Right renal pelvis (tissue), 4 donors: ENCODE measurements around the gene WNT3A. TPM values are rescaled to one million over a fixed set of nuclear protein-coding genes. Genes with fewer than 3 reads are reported as not detected.
A peak's percentile ranks its signal among the peaks of the same experiment; 100 is the strongest.

ENCODE experiments used
- DNase-seq, 4 donors: peaks; one replicate each; pipeline ENCODE4 v3.0.0-alpha.2; 2013; ENCODE audit warnings: low read depth in 4 of 4, low spot score in 3 of 4, missing footprints in 1 of 4
- polyA plus RNA-seq, 4 donors: library from polyadenylated mRNA; unstranded; fragments of 120-200 nt; gene quantifications; one replicate each; pipeline ENCODE4 v1.2.1, GENCODE V29; 2013; ENCODE audit not compliant: insufficient read length in 4 of 4

WNT3A gene
- polyA plus RNA-seq, 4 donors = 0.19 to 0.49 (median 0.22) TPM

DNA sequence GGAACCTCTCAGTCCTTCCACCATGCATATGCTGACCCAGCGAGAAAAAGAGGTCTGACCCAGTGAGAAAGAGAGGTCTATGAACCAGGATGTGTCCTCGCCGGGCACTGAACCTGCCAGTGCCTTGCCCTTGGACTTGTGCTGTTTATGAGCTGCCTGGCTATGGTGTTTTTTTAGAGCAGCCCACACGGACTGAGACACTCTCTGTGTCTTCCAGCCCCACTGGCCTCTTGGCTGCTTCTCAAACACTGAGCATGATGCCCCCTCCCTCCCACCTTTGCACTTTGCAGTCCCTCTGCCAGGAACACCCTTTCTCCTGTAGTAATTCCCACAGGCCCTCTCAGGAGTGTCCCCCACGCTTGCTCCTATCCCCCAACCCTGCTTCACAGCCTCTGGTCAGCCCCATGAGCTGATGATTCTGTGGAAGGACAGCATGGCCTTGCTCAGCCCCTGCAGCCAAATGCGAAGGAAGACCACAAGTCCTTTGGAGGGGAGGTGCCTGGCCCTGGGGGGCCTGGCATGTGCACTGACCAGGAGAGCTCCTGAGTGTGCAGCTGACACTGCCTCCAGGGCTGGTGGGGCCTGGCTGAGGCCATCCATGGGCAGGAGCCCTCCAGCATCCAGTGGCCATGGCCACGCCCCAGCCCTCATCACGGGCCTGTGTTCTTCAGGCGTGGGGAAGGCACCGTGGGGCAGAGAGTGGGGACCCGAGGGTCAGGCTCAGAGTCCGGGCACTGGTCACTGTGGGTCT is 23.8 kb downstream of the WNT3A start:
- DNase-seq = no peak

- no peak for DNase-seq
These were observed 24.6 kb downstream of the WNT3A start for GRCh38 chr1:228031276-228031995.

DNA sequence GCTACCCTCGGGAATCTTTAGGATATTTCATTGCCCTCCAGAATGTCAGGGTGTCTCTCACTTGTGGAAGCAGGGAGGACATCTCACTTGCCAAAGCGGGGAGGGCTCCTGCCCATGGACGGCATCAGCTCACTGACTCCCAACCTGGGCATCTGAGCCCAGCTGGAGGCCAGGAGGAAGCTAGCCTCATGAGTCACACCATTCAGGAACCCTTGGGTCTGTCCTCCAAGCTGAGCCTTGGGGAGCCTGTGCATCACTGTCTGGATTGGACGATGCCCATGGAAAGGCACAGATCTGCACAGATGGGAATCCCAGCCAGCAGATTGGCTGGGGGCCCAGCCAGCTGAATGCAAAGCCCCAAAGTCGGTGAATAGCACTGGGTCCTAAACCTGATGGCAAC is 25.2 kb downstream of the WNT3A start:
- no peak for DNase-seq

- DNase-seq = no peak
These were observed 26.6 kb downstream of the WNT3A start for GRCh38 chr1:228033376-228033775.

- no peak for DNase-seq
These were observed 28.4 kb downstream of the WNT3A start for GRCh38 chr1:228034954-228035837.

DNA sequence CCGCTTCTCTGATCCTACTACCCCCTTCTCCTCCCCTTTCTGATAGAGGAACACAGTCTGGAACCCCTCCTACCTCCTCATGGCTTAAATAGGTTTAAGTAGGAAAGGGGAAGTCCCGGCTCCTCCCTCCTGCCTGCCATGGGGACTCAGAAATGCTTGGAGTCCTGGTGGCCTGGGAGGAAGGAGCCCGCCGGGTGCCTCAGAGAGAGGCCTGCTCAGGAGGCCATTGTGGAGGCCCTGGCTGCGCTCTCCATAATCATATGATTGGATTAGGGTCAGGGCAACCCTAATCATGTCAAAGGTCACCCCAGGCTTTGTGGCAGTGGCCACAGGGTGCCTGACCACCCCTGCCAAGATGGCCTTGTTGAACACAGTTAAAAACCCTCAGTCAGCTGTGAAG is 29.0 kb downstream of the WNT3A start:
- no peak for DNase-seq

GRCh38 chr1:228036701-228037231 is 30.0 kb downstream of the WNT3A start:
- no peak for DNase-seq

DNA sequence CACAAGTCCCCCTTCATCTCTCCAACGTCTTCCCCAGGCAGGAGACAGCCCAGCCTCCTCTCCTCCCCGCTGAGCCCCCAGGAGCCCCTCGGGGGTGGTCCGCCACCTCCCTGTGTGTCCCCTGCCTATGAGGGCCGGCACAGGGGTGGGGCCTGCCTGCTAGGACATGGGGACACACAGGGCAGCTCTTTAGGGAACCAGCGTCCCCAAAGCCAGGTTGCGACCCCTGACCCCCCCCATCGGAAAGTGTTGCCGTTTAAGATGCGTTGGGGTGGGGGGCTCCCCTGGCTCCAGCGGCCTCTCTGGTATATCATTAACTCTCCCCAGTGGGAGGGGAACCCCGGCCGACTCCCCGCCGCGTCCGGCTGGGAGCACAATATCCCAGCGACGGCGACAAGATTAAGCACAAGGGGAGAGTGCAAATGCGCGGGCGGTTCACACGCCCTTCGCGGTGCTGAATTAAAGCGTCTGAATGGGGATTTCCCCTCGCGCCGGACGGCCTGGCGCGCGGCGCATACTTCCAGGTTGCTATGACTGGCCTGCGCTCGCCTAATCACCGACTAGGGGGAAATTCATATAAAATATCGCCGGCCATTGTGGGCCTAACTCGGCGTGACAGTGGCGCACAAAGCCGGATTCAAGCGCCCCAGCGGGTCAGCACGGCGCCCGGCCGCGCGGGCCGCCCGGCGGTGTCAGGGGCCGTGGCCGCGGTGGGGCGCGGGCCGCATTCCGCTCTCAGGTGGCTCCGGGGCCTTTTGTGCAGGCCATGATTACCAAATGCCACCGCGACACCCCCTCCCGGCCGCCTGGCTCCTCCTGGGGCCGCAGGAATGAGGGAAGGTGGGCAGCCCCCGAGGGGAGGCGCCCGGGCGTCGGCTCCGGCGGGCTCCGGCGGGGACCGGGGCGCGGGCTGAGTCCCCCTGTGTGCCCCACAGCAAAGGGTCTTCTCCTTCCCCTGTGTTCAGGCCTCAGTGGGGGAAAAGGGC is 30.9 kb downstream of the WNT3A start:
- peak in 1 of 4 donors; percentile 6 for DNase-seq

DNA sequence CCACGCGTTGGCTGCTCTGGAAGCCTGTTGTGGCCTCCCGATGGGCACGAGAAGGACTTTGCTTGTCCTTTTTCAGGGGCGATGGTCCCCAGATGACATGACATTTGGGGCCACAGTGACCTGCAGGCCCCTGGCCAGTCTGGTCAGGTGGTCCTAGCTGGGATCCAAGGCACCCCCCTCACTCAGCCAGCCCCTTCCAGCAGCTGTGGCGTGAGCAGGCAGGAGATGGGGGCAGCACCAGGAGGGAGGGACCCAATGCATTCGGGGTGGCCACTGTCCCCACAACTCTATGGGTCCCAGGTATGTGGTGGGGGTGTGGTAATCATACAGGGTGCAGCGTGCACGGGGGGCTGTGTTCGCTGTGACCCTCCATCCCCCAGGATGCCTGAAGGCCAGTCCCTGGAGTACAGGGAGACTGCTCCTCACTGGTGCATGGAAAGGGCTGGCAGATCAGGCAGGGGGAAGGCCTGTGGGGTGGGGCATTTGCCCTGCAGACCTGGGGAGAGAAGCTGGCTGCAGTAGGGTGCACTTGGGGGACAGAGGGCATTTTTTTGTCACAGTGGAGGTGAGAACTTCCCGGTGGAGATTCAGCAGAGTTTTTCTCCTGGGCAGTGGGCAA is 31.7 kb downstream of the WNT3A start:
- DNase-seq = no peak

- no peak for DNase-seq
These were observed 32.5 kb downstream of the WNT3A start for GRCh38 chr1:228039006-228039903.

DNA sequence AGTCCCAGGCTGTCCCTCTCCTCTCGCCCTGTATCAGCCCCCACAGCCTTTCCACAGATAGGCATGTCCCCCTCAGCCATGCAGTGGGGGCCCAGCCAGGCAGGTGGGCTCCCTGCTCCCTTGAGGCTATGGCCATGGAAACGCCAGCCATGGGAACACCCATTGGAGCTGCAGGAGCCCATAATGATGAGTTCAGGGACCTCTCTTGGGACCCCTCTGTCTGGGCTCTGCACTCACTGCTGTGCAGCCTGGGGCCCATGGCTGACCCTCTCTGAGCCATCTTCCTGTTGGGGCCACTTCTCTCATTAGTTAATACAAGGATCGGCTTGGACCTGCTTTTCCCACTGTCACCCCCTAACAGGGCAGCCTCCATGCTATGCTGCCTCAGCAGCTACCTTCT is 33.2 kb downstream of the WNT3A start:
- DNase-seq = no peak

DNA sequence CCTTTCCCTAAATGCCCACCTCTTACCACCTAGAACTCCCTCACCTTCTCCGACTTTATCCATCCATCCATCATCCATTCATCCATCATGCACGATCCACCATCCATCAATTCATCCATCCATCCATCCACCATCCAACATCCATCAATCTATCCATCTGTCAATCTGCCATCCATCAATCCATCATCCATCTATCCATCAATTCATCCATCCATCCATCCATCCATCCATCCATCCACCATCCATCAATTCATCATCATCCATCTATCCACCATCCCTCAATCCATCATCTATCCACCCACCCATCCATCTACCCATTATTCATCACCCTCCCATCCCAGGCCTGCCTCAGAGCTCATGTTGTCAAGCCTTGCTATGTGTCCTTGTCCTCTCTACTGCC is 34.5 kb downstream of the WNT3A start:
- DNase-seq = no peak

DNA sequence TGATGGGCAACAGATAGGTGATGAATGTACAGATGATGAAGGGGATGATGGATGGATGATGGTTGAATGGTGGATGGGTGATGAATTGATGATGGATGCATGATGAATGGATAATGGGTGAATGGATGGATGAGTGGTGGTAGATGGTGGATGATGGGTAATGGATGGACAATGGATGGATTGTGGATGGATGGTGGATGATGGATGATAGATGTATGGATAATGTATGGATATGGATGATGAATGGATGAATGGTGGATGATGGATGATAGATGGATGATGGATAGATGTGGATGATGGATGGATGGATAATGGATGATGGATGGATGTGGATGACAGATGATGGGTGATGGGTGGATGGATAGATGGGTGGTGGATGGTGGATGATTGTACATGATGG is 35.7 kb downstream of the WNT3A start:
- DNase-seq = no peak

DNA sequence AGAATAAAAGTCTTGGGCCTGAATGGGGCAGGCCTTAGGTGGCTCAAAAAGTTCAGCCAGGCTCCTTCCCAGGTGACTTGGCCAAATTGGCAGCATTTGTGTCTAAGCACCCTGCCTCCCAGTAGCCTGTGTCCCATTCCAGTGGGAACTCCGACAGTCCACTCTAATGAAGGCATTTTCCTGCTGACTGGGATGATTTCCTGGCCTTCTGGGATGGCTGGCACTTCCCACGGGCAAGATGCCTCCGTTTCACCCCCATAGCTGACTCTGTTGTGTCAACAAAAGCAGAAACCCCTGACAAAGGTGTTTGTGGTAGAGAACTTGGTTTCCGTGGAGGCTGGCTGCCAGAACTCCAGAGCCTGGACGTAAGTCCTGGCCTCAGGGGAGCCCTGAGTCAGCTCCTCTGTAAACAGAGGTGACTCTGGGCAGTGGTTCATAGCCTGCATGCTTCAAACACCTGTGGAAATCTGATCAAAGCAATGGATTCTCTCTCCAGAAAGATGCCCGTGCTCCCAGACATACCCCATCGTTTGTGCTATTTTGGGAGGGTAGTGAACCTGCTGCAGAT is 36.6 kb downstream of the WNT3A start:
- no peak for DNase-seq

DNA sequence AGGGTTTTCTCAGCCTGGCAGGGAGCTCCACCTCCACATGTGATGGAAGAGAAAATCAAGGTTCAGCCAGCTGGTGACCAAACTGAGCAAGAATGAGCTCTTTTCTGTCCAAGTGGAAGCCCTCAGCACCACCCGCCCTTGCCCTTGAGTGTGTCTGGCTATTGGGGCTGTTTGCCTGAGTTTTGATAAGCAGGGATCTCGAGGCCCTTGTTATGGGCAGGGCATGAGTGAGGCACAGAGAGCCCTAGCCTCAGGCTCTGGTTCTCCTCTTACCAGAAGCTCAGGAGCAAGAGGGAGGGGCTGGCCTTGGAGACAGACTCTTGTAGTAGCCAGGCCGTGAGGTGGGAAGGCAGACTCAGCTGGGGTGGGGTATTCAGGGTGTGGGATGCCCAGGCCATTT is 38.2 kb downstream of the WNT3A start:
- no peak for DNase-seq

DNA sequence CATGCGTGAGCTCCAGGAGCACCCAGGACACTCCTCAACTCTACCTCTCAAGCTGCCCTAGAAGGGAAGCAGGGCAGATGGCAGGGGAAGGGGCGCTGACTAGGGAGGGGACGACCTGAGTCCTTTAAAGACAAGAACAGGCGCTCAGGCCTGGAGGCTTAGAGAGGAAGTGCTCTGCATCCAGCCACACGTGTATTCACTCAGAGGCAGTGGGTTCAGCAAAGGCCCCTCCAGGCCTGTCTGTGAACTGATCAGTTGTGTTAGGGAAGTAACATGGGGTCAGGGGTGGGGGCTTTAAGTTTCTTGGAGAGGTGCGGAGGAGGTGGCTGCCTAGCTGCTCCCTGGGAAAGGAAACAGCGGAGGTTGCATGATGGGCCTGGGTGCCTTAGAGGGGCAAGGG is 38.6 kb downstream of the WNT3A start:
- no peak for DNase-seq

- no peak for DNase-seq
These were observed 39.1 kb downstream of the WNT3A start for GRCh38 chr1:228045871-228046270.
